ENCODE data around the gene GIN1. TPM values are rescaled to one million over a fixed set of nuclear protein-coding genes. Genes with fewer than 3 reads are reported as not detected.

Gene GIN1
- total RNA-seq, 1 experiment from 2014 or later: 5.7 TPM

DNA sequence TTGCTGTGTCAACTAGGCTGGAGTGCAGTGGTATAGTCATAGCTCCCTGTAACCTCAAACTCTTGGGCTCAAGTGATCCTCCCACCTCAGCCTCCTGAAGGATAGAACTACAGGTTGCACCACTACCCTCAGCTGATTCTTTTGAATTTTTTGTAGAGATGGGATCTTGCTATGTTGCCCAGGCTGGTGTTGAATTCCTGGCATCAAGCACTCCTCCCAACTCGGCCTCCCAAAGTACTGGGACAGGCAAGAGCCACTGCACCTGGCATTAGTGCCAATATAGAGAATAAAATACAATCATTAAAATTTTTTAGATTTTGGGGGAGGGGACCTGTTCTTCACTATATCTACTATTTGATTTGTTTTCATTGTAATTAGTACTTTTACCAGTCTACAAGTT, 15.5 kb upstream of the GIN1 start:
- Mint-ChIP-seq H3K9me3 (no peaks in the 10 kb centered on the region), H3K36me3 (peaks cover 24% of the 10 kb centered on the region), H3K4me1 (no peaks in the 10 kb centered on the region), H3K4me3 (no peak overlapping the region), H3K27ac (no peak overlapping the region), H3K27me3 (ENCODE audit: low read depth) (no peaks in the 10 kb centered on the region)
- CTCF ChIA-PET: no interaction called here
- POLR2A ChIA-PET: no interaction called here
- TF ChIP-seq, protein P1, sequence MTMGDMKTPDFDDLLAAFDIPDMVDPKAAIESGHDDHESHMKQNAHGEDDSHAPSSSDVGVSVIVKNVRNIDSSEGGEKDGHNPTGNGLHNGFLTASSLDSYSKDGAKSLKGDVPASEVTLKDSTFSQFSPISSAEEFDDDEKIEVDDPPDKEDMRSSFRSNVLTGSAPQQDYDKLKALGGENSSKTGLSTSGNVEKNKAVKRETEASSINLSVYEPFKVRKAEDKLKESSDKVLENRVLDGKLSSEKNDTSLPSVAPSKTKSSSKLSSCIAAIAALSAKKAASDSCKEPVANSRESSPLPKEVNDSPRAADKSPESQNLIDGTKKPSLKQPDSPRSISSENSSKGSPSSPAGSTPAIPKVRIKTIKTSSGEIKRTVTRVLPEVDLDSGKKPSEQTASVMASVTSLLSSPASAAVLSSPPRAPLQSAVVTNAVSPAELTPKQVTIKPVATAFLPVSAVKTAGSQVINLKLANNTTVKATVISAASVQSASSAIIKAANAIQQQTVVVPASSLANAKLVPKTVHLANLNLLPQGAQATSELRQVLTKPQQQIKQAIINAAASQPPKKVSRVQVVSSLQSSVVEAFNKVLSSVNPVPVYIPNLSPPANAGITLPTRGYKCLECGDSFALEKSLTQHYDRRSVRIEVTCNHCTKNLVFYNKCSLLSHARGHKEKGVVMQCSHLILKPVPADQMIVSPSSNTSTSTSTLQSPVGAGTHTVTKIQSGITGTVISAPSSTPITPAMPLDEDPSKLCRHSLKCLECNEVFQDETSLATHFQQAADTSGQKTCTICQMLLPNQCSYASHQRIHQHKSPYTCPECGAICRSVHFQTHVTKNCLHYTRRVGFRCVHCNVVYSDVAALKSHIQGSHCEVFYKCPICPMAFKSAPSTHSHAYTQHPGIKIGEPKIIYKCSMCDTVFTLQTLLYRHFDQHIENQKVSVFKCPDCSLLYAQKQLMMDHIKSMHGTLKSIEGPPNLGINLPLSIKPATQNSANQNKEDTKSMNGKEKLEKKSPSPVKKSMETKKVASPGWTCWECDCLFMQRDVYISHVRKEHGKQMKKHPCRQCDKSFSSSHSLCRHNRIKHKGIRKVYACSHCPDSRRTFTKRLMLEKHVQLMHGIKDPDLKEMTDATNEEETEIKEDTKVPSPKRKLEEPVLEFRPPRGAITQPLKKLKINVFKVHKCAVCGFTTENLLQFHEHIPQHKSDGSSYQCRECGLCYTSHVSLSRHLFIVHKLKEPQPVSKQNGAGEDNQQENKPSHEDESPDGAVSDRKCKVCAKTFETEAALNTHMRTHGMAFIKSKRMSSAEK (CRISPR knock-in tag; IDR thresholded peaks at IDR 0.05; ENCODE audit: borderline replicate concordance): no peak
- TF ChIP-seq HMGA2 (CRISPR knock-in tag; IDR thresholded peaks at IDR 0.05) (no peak), PRRX2 (CRISPR knock-in tag; IDR thresholded peaks at IDR 0.05) (no peak), ZNF219 (CRISPR knock-in tag; IDR thresholded peaks at IDR 0.05; ENCODE audit: borderline replicate concordance) (no peak), ZNF423 (CRISPR knock-in tag; IDR thresholded peaks at IDR 0.05) (no peak), SMAD4 (CRISPR knock-in tag; IDR thresholded peaks at IDR 0.05) (no peak), NR1H2 (CRISPR knock-in tag; IDR thresholded peaks at IDR 0.05) (no peak), TEAD1 (CRISPR knock-in tag; IDR thresholded peaks at IDR 0.05) (no peak), ZNF396 (CRISPR knock-in tag; IDR thresholded peaks at IDR 0.05; ENCODE audit: borderline replicate concordance) (no peak), SP1 (CRISPR knock-in tag; conservative IDR thresholded peaks at IDR 0.05) (no peak), NFYB (CRISPR knock-in tag; conservative IDR thresholded peaks at IDR 0.05; ENCODE audit: low read depth) (no peak), FOXJ3 (CRISPR knock-in tag; IDR thresholded peaks at IDR 0.05; ENCODE audit: borderline replicate concordance) (no peak)
- TF ChIP-seq, protein P2, sequence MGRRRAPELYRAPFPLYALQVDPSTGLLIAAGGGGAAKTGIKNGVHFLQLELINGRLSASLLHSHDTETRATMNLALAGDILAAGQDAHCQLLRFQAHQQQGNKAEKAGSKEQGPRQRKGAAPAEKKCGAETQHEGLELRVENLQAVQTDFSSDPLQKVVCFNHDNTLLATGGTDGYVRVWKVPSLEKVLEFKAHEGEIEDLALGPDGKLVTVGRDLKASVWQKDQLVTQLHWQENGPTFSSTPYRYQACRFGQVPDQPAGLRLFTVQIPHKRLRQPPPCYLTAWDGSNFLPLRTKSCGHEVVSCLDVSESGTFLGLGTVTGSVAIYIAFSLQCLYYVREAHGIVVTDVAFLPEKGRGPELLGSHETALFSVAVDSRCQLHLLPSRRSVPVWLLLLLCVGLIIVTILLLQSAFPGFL (CRISPR knock-in tag; IDR thresholded peaks at IDR 0.05; ENCODE audit: borderline replicate concordance): no peak
- TF ChIP-seq, protein P3, sequence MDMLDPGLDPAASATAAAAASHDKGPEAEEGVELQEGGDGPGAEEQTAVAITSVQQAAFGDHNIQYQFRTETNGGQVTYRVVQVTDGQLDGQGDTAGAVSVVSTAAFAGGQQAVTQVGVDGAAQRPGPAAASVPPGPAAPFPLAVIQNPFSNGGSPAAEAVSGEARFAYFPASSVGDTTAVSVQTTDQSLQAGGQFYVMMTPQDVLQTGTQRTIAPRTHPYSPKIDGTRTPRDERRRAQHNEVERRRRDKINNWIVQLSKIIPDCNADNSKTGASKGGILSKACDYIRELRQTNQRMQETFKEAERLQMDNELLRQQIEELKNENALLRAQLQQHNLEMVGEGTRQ (CRISPR knock-in tag; IDR thresholded peaks at IDR 0.05): no peak
- TF ChIP-seq, protein P4, sequence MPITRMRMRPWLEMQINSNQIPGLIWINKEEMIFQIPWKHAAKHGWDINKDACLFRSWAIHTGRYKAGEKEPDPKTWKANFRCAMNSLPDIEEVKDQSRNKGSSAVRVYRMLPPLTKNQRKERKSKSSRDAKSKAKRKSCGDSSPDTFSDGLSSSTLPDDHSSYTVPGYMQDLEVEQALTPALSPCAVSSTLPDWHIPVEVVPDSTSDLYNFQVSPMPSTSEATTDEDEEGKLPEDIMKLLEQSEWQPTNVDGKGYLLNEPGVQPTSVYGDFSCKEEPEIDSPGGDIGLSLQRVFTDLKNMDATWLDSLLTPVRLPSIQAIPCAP (CRISPR knock-in tag; IDR thresholded peaks at IDR 0.05): no peak
- TF ChIP-seq, protein P5, sequence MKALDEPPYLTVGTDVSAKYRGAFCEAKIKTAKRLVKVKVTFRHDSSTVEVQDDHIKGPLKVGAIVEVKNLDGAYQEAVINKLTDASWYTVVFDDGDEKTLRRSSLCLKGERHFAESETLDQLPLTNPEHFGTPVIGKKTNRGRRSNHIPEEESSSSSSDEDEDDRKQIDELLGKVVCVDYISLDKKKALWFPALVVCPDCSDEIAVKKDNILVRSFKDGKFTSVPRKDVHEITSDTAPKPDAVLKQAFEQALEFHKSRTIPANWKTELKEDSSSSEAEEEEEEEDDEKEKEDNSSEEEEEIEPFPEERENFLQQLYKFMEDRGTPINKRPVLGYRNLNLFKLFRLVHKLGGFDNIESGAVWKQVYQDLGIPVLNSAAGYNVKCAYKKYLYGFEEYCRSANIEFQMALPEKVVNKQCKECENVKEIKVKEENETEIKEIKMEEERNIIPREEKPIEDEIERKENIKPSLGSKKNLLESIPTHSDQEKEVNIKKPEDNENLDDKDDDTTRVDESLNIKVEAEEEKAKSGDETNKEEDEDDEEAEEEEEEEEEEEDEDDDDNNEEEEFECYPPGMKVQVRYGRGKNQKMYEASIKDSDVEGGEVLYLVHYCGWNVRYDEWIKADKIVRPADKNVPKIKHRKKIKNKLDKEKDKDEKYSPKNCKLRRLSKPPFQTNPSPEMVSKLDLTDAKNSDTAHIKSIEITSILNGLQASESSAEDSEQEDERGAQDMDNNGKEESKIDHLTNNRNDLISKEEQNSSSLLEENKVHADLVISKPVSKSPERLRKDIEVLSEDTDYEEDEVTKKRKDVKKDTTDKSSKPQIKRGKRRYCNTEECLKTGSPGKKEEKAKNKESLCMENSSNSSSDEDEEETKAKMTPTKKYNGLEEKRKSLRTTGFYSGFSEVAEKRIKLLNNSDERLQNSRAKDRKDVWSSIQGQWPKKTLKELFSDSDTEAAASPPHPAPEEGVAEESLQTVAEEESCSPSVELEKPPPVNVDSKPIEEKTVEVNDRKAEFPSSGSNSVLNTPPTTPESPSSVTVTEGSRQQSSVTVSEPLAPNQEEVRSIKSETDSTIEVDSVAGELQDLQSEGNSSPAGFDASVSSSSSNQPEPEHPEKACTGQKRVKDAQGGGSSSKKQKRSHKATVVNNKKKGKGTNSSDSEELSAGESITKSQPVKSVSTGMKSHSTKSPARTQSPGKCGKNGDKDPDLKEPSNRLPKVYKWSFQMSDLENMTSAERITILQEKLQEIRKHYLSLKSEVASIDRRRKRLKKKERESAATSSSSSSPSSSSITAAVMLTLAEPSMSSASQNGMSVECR (CRISPR knock-in tag; IDR thresholded peaks at IDR 0.05; ENCODE audit: borderline replicate concordance): no peak
- TF ChIP-seq, protein P6, sequence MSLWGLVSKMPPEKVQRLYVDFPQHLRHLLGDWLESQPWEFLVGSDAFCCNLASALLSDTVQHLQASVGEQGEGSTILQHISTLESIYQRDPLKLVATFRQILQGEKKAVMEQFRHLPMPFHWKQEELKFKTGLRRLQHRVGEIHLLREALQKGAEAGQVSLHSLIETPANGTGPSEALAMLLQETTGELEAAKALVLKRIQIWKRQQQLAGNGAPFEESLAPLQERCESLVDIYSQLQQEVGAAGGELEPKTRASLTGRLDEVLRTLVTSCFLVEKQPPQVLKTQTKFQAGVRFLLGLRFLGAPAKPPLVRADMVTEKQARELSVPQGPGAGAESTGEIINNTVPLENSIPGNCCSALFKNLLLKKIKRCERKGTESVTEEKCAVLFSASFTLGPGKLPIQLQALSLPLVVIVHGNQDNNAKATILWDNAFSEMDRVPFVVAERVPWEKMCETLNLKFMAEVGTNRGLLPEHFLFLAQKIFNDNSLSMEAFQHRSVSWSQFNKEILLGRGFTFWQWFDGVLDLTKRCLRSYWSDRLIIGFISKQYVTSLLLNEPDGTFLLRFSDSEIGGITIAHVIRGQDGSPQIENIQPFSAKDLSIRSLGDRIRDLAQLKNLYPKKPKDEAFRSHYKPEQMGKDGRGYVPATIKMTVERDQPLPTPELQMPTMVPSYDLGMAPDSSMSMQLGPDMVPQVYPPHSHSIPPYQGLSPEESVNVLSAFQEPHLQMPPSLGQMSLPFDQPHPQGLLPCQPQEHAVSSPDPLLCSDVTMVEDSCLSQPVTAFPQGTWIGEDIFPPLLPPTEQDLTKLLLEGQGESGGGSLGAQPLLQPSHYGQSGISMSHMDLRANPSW (CRISPR knock-in tag; conservative IDR thresholded peaks at IDR 0.05; ENCODE audit: low read depth): no peak
- TF ChIP-seq, protein P7, sequence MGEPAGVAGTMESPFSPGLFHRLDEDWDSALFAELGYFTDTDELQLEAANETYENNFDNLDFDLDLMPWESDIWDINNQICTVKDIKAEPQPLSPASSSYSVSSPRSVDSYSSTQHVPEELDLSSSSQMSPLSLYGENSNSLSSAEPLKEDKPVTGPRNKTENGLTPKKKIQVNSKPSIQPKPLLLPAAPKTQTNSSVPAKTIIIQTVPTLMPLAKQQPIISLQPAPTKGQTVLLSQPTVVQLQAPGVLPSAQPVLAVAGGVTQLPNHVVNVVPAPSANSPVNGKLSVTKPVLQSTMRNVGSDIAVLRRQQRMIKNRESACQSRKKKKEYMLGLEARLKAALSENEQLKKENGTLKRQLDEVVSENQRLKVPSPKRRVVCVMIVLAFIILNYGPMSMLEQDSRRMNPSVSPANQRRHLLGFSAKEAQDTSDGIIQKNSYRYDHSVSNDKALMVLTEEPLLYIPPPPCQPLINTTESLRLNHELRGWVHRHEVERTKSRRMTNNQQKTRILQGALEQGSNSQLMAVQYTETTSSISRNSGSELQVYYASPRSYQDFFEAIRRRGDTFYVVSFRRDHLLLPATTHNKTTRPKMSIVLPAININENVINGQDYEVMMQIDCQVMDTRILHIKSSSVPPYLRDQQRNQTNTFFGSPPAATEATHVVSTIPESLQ (CRISPR knock-in tag; IDR thresholded peaks at IDR 0.05): no peak
- DNase-seq (ENCODE audit: low spot score) (no peak), ATAC-seq (no peak)
